SH-SY5Y (cell line): ENCODE measurements around the gene VANGL1.

Experiments used
- GATA2 ChIP-seq: IDR thresholded peaks from 2 replicates; pipeline ENCODE4 v1.6.1; 2011; ENCODE audit warnings: mild to moderate bottlenecking, low read depth, low read length
- GATA3 ChIP-seq: IDR thresholded peaks from 2 replicates; pipeline ENCODE4 v1.6.1; 2011; ENCODE audit warnings: low read depth, mild to moderate bottlenecking, low read length, moderate library complexity

GRCh38 chr1:115624859-115625258, 16.9 kb upstream of the VANGL1 start:
- TF ChIP-seq GATA2 (no peak), GATA3 (no peak)
